Adipose tissue (tissue), 3 donors: ENCODE measurements around the gene METAP2. TPM values are rescaled to one million over a fixed set of nuclear protein-coding genes. Genes with fewer than 3 reads are reported as not detected.

Source experiments
- H3K27ac ChIP-seq: one replicate; pipeline ENCODE4 v1.5.1; 2013; ENCODE audit warnings: low read depth, low read length
- WGBS, 3 donors: extraction: QIAGEN DNeasy Blood & Tissue Kit; methylation state at CpG; one replicate each; pipeline ENCODE4 v1.1.7; 2013; 5-methylcytosine and 5-hydroxymethylcytosine counted together
- polyA plus RNA-seq, 3 donors: library from polyadenylated mRNA; stranded (reverse); fragments of 200-250 nt; gene quantifications; one replicate each; pipeline ENCODE4 v1.2.3, GENCODE V29; 2013
- donor health status: healthy with polysubstance abuse.
- donor health status: Bipolar disorder and iron deficiency.
- donor health status: healthy.

Gene METAP2
- polyA plus RNA-seq, 3 donors, result 49.5 to 56.8 (median 55.5) TPM

GRCh38 chr12:95541436-95541835 lies 67.5 kb downstream of the METAP2 start:
- 87 to 88% (median 88%) methylated on average over 7 of the region's 7 CpGs for WGBS, 3 donors
- H3K27ac ChIP-seq, result no peak overlapping the region

GRCh38 chr12:95543305-95543704 lies 69.4 kb downstream of the METAP2 start:
- H3K27ac ChIP-seq, result no peak overlapping the region
- WGBS, 3 donors, result 95 to 97% (median 95%) methylated on average over 7 of the region's 7 CpGs

GRCh38 chr12:95544756-95545155 lies 70.8 kb downstream of the METAP2 start:
- H3K27ac ChIP-seq, result no peak overlapping the region
- WGBS, 3 donors, result 64 to 70% (median 68%) methylated on average over 3 of the region's 3 CpGs

GRCh38 chr12:95545303-95545702 lies 71.4 kb downstream of the METAP2 start:
- 84 to 90% (median 84%) methylated on average over 4 of the region's 4 CpGs for WGBS, 3 donors
- no peak overlapping the region for H3K27ac ChIP-seq

GRCh38 chr12:95545731-95546490 lies 72.0 kb downstream of the METAP2 start:
- WGBS, 3 donors, result 72 to 83% (median 80%) methylated on average over 8 of the region's 8 CpGs
- H3K27ac ChIP-seq, result no peak overlapping the region

GRCh38 chr12:95546491-95546813 lies 72.5 kb downstream of the METAP2 start:
- 65 to 77% (median 75%) methylated on average over 9 of the region's 9 CpGs for WGBS, 3 donors

GRCh38 chr12:95547522-95548055 lies 73.6 kb downstream of the METAP2 start:
- H3K27ac ChIP-seq, result no peak overlapping the region
- WGBS, 3 donors, result 19 to 33% (median 31%) methylated on average over 9 of the region's 9 CpGs

More at GRCh38 chr12:95546491-95546813, 72.5 kb downstream of the METAP2 start:
- no peak overlapping the region for H3K27ac ChIP-seq

GRCh38 chr12:95548056-95548538 lies 74.1 kb downstream of the METAP2 start:
- H3K27ac ChIP-seq, result no peak overlapping the region
- 2 to 3% (median 2%) methylated on average over 44 to 50 of the region's 50 CpGs for WGBS, 3 donors

GRCh38 chr12:95548539-95549391 lies 74.8 kb downstream of the METAP2 start:
- H3K27ac ChIP-seq, result no peak overlapping the region
- WGBS, 3 donors, result 6 to 8% (median 7%) methylated on average over 70 to 97 of the region's 98 CpGs

GRCh38 chr12:95549392-95550084 lies 75.6 kb downstream of the METAP2 start:
- 74 to 82% (median 77%) methylated on average over 12 of the region's 12 CpGs for WGBS, 3 donors
- H3K27ac ChIP-seq, result no peak overlapping the region

- 54 to 66% (median 57%) methylated on average over 9 of the region's 9 CpGs for WGBS, 3 donors
- H3K27ac ChIP-seq, result no peak within 1 kb of the TSS
These were observed 77.4 kb downstream of the METAP2 start, which contains the start of gene USP44 for GRCh38 chr12:95551305-95551704. USP44 (minus strand) TSS chr12:95551476; CDS start chr12:95534256, 17,220 bp downstream.

- 69 to 74% (median 71%) methylated on average over 7 of the region's 7 CpGs for WGBS, 3 donors
- H3K27ac ChIP-seq, result no peak overlapping the region
These were observed 78.1 kb downstream of the METAP2 start for GRCh38 chr12:95551913-95552516.

GRCh38 chr12:95553197-95553943 lies 79.4 kb downstream of the METAP2 start:
- 71 to 96% (median 81%) methylated on average over 5 of the region's 5 CpGs for WGBS, 3 donors
- no peak overlapping the region for H3K27ac ChIP-seq

GRCh38 chr12:95554532-95555071 lies 80.7 kb downstream of the METAP2 start:
- 38 to 40% (median 40%) methylated on average over 4 of the region's 4 CpGs for WGBS, 3 donors
- no peak overlapping the region for H3K27ac ChIP-seq

- 67 to 84% (median 75%) methylated on average over 1 of the region's 1 CpG for WGBS, 3 donors
- no peak overlapping the region for H3K27ac ChIP-seq
These were observed 83.7 kb downstream of the METAP2 start for GRCh38 chr12:95557625-95558024.
